GM18498 (cell line): ENCODE measurements around the gene RAB43.
"Not testable (repeated sequence)": the region's sequence is repeated elsewhere in the genome, so short reads cannot be mapped to it uniquely, and the experiment has no call there.

Experiments used
- ATAC-seq: cut with Tn5 transposase; IDR thresholded peaks from one replicate; pipeline ENCODE4 v1.9.1; 2021; ENCODE audit warnings: mild to moderate bottlenecking, moderate library complexity; ENCODE audit not compliant: unreplicated experiment

RAB43 gene

GRCh38 chr3:129100274-129100673 lies 21.3 kb downstream of the RAB43 start:
- ATAC-seq = no peak

GRCh38 chr3:129095285-129095684 lies 26.3 kb downstream of the RAB43 start:
- ATAC-seq = no peak

- ATAC-seq = not testable (repeated sequence)
Observed at GRCh38 chr3:129088312-129088711, 33.3 kb downstream of the RAB43 start.

GRCh38 chr3:129087904-129088303 lies 33.7 kb downstream of the RAB43 start:
- not testable (repeated sequence) for ATAC-seq

GRCh38 chr3:129087138-129087702 lies 34.4 kb downstream of the RAB43 start:
- ATAC-seq = no peak

- no peak for ATAC-seq
Observed at GRCh38 chr3:129085818-129086217, 35.8 kb downstream of the RAB43 start.

- ATAC-seq = no peak
Observed at GRCh38 chr3:129085165-129085715, 36.4 kb downstream of the RAB43 start.

- ATAC-seq = no peak
Observed at GRCh38 chr3:129084501-129084900, 37.1 kb downstream of the RAB43 start.

- no peak for ATAC-seq
Observed at GRCh38 chr3:129082026-129082425, 39.6 kb downstream of the RAB43 start.

- ATAC-seq = no peak
Observed at GRCh38 chr3:129081503-129081902, 40.1 kb downstream of the RAB43 start.

GRCh38 chr3:129078510-129078909 lies 43.1 kb downstream of the RAB43 start:
- no peak for ATAC-seq

GRCh38 chr3:129077222-129077621 lies 44.4 kb downstream of the RAB43 start:
- ATAC-seq = no peak

GRCh38 chr3:129070086-129070885 lies 51.3 kb downstream of the RAB43 start:
- no peak for ATAC-seq

GRCh38 chr3:129069313-129070085 lies 52.1 kb downstream of the RAB43 start:
- not testable (repeated sequence) for ATAC-seq

GRCh38 chr3:129068291-129068886 lies 53.2 kb downstream of the RAB43 start:
- no peak for ATAC-seq

GRCh38 chr3:129067719-129068118 lies 53.9 kb downstream of the RAB43 start:
- ATAC-seq = not testable (repeated sequence)

GRCh38 chr3:129065720-129066073 lies 55.9 kb downstream of the RAB43 start:
- no peak for ATAC-seq

- ATAC-seq = no peak
Observed at GRCh38 chr3:129065016-129065719, 56.4 kb downstream of the RAB43 start.

- no peak for ATAC-seq
Observed at GRCh38 chr3:129063841-129064482, 57.6 kb downstream of the RAB43 start.

GRCh38 chr3:129063091-129063640 lies 58.4 kb downstream of the RAB43 start:
- ATAC-seq = no peak
